Stimulated activated CD4-positive, alpha-beta T cell treated with anti-CD3 and anti-CD28 coated beads, TNF-alpha, amount 100 ng/mL, for 24 hours (primary cell): Measurements from ENCODE around the gene LRMDA.

Source experiments
- DNase-seq, 3 experiments: peaks; one replicate each; pipeline ENCODE4 v3.0.0-alpha.2; 2020; ENCODE audit warnings: low read depth in 3 of 3

LRMDA gene

DNA sequence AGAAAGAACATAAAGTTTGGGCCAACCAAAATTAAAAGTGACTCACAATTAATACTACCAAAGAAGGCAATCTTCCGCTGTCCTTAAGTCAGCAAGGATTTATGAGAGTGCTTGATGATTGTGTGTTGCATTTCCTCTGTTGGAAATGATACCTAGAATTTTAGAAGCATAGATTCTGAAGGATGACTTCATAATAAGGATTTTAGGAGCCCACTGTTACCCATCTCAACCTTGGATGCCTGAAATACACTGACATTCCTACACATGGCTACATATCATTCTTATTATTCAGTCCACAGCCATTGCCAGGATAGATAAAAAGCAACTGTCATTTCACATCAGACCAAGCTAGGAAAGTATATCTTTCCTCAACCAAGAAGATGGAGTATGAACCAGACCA, 823.8 kb downstream of the LRMDA start:
- DNase-seq, result no peak

DNA sequence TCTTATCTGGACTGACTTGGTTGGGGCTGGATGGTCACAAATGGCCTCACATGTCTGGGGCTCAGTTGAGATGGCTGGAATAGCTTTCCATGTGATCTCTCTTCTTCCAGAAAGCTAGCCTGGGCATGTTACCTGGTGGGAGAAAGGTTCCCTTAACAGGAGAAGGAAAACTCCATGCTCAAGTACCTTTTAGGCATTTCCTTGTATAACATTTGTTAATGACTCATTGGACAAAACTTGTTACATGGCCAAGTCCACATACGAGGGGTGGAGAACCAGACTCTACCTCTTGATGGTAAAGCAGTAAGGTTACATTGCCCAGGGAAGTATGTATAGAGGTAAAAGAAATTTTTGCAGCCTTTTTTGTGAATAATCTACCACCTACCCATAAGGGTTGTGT, 826.4 kb downstream of the LRMDA start:
- DNase-seq, result no peak

DNA sequence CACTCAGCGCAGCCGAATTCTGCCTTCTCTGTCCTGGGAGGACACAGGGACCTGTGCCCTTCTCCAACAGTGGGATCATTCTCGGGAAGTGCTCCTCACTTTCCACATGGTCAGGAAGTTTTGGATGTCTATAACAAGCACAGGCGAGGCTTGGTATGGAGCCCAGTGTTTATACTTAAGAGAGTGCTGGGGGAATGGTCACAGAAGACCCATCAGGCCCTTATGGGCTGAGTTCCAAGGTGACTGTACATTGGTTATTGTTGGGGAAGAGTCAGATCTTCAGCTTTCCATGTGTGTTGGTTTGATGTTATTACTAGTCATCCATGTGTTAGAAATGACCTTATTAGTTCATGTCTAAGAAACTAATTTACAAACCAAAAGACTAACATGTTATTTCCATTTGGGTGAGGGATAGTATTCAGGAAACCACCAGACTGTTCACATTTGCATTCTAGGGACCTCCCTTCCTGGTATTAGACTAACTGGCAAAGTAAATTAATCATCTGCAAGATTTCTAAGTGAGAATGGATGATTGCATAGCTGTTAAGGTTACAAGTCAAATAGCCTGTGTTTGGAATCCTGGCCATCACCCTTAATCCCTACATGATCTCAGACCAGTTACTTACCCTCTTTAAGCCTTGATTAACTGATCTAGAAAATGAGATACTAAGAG, 834.2 kb downstream of the LRMDA start:
- DNase-seq, result no peak

DNA sequence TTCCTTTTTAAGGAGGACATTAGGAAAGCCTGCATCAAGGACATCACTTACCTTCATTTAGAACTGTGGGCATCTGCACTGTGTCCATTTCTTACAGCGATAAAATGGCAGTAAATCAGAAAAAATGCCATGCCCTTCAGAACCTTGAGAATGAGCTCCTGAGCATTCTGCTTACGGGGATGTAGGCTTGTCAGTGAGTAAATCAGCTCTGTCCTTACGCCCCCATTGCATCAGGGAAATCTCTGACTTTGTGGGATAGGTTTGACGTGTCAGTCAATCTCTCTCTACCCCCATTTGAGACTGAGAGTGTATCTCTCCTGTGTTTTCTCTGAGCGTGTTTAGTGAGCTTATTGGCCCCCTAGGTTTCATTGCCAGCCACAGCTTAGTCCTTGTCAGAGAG, 837.1 kb downstream of the LRMDA start:
- DNase-seq, result no peak

DNA sequence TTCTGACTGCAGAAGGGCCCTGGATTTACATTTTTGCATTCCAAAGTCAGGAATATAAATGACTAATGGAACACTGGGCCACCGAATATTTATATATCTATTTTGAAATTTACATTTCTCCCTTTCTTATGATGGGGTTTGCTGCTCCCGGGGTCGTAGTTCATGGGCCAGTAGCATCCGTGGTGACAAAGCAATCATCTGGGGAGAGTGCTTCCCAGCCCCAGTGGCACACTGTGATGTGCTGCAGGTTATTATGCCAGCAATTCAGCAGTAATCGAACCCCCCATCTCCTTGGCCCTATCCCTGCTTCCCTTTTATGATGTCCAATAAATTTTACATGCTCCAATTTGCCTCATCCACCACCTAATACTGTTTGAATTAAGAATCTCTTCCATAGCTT, 837.5 kb downstream of the LRMDA start:
- DNase-seq, result no peak

DNA sequence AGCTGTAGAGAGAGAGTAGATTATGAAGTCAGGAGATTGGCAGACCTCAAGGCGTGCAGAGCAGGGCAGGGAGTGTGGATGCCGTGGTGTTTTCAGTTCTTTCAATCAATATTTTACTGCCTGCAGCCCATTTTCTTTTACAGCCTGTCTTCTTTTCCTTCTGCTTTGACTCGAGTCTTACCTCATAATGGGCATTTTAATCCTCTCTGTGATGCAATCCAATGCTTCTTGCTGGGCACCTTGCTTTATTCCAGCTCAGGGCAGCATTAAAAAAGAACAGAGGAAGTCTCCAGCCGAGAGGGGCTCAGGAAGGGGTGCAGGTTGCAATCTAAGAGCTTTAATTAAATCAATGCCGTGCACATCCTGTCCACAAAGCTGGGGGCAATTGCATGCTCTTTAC, 839.0 kb downstream of the LRMDA start:
- no peak for DNase-seq

DNA sequence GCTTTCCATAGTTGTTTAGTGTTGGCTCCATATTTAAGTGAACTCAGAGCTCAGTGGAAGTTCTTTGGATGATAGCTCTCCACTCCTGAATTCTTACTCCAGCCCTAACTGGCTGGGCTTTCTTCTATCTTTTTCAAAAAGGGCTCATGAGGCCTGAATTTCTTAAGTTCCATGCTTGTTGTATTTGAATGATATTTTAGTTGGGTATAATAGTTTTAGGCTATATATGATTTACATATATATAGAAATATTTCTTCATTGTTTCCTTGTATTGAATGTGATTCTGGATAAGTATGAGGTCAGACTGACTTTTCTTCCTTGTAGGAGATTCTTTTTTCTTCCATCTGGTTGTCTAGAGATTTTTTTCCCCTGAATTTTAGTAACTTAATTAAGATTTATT, 843.5 kb downstream of the LRMDA start:
- DNase-seq, result no peak

DNA sequence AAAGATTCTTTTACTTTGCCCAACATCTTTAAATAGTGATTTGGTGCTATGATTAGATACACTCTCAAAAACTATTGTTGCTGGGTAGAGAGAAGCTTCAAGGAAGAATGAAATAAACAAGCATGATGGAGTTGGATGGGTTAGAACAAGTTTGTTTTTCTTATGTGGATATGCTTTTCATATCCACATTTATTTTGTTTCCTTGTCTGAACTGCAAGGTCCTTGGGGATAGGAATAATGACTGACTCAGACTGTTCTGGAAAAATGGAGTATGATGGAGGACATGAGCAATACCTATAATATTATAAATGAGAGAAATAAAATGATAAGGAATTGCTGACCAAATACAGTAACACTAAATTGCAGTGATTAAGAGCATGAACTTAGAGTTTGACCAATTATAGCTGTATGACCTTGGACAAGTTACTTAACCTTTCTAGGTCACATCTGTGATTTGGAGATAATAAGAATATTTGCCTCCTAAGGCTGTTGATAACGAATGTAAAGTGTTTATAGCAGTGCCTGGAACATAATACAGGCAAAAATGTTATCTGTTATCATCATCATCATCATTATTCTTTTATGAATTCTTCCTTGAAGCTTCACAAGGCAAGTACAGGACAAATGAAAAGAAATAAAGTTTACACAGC, 847.5 kb downstream of the LRMDA start:
- DNase-seq, result no peak

DNA sequence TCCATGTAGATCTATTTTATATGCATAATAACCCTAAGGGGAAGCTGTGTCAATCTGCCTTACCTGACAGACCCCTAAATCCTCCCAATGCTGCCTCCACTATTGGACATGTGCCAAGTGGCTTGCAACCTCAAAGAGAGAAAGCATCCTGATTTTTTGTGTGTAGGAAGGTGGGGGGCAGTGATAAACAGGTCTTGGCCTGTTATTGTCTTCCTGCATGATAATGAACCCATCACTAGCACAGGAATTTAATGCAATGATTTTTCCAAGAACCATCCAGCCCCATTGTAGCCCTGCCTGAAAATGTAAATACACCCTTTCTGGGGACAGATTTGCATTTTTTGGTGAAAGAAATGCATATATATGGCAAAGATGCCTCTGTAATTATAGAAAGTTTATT, 850.2 kb downstream of the LRMDA start:
- no peak for DNase-seq

DNA sequence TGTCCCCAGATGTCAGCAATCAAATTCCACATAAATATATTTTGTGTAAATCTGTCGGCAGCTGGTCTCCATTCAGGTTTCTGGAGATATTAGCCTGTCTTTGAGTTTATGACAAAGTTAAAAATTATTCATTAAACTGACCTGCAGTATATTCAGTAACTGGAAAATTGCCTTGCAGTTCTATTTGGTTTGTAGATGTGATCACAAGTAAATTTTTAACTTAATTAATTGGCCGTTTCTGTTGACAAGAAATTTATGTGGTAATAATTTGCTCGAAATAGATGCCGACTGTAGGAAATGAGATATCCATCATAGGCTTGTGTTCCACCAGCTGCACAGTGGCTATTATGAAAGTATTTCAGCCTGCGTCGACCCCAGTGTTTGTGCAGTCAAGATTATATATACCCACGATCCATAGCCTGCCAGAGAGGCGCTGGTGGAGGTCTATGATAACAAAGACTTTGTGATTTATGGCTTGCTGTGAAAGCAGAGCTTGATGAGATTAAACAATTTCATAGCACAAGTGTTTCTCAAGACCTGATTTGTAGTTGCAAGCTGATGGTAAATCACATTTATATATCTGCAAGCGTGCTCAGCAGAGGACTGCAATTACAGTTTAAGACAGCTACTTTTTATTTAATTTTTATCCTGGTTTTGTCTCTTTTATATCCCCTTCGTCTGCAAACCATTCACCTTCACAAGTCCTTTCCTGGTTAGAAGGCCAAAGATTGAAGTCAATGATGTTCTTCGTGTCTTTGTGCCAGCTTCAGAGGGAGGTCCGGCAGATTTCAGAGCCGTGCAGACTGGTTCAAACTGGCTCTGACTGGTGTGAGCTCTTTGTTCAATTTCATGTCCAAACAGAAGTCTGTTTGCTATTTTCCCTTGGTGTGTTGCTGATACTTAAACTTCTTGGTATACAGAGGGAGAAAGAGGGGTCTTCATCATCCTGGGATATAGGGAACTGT, 850.9 kb downstream of the LRMDA start:
- no peak for DNase-seq

DNA sequence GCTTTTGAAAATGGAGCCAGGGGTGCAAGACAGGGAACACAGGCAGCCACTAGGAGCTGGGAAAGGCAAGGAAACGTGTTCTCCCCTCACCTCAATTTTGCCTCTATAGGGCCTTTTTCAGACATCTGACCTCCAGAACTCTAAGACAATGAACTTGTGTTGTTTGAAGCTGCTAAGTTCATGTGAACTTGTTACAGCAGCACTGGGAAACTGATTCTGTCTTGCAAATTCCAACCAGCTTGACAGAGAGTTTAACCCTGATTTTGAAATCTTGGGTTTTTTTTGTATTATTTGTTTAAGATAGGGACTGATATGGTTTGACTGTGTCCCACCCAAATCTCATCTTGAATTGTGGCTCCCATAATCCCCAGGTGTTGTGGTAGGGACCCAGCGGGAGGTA, 852.9 kb downstream of the LRMDA start:
- no peak for DNase-seq

DNA sequence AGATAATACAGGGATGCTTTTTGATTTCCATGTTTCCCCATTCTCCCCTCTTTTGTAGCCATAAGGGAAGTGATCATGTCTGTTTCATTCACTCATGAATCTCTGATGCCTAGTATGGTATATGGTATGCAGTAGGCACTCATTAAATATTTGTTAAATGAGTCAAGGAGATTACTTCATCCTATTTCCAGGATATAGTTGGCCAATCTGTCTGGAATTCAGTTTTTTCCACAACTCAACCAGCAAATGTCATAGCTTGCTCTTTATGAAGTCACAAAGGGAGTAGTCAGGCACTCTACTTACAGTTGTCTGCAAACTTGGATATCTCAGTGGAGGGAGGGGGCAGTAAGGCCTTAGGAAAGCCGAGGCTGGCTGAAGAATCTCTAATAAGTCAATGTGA, 853.6 kb downstream of the LRMDA start:
- DNase-seq, result no peak

DNA sequence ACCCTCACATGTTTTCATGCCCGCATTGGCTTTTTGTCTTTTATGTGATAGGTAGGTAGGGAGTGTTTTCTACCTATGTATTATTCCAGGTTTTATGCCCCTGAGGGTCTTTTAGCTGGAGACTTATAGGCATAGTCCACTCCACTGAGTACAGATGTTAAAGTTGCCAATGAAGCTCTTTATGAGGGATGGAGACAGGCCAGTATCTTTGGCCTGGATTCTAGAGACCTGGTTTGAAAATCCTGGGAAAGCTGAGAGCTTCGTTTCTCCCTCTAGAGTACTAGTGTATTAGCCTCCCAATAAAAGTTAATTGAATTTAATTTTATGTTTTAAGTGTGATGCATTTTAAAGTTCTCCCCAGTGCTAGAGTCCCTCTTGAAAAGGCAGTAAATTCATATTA, 854.1 kb downstream of the LRMDA start:
- DNase-seq, result no peak

DNA sequence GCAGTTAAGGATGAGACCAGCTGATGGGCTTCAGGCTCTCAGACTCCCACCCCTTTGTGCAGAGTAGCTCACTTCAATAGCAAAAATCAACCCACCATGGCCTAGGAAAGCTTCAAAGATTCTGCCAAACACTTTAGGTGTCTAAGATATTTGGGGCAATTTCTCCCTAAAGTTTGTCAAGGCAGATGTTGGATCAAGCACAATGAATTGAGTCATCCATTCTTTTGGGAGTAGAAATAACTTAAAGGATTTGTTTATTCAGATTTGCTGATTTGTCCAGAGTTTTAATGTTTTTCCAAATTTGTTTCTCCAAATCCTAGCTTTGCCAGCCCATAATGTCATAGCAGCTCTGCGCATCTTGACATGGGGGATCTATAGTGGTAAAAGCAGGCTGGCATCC, 855.1 kb downstream of the LRMDA start:
- DNase-seq, result no peak

DNA sequence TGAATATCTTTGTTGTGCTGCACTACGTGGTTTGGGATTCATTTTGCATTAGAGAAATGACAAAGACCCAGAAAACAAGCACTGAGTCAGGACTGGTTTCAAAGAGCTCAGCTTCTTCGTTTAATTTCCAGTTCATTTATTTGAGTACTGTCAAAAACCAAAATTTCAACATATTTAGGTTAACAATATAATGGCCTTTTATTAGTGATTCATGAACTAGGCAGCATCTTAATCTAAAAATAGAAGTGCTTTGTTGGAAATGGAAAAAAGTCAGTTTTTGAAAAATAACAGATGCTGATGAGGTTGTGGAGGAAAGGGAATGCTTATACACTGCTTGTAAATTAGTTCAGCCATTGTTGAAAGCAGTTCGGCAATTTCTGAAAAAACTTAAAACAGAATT, 856.4 kb downstream of the LRMDA start:
- no peak for DNase-seq

DNA sequence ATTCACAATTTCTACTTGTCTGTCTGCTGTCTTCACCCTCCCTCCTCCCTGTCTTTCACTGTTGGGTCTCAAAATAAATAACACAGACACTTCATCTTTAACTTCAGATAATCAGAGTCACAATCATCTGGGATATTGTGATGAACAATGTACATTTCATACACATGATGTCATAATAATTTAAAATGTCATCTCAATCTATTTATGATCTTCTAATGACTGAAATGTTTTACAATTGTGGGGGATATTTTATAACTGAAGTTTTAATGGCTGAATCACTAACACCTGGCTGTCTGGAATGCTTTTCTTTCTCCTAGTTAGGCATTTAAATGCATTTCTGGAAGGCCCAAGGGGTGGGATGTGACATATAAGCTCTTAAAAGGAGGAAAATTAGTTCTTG, 859.8 kb downstream of the LRMDA start:
- no peak for DNase-seq

DNA sequence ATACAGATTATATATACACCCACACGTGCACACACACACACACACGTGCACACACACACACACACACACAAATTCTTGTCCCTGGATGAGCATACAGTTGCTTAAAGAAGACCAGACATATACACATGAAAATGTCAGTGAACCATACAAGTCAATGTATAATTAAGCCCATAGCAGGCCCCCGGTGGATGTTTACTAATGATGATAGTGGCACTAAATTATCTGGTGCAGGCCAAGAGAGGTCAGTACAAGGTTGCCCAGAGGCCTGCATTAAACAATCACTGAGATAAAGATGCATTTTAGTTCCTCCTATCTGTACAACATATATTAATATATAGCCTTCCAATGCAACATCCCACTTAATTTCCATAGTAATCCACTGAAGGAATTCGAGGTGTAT, 860.5 kb downstream of the LRMDA start:
- no peak for DNase-seq

DNA sequence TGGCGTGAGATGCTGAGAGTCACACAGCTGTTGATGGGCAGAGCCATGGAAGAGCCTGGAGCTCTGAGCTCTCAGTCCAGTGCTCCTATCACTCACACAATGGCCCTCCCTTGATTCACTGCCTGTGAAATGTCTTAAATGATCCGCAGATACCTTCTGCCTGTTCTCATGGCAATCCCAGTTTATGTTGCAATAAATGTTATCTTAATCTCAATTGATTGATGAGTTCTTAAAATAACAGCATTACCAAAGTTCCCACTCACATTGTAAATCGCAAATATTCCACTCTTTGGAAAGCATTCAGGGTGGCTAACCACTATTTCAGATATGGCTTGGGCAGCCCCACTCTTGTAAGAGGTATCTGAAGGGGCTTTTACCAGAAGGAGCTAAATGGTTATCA, 865.5 kb downstream of the LRMDA start:
- DNase-seq, result no peak

DNA sequence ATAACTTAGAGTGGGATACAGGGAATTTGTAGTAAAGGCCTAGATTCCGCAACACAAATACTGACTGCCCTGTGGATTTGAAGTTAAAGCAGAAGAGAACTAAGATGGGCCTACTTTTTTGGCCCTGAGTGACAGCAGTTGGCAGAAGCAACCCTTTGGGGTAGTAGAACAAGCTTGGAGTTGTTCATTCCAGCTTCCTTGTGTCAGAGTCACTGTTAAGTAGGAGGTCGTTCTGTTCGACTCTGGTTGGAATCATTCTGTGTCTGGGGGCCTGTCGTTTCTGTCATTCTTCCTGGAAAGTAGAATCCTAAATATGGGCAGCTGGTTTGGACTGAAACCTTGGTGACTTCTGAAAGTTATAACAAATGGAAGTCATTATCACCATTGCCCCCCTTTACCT, 865.9 kb downstream of the LRMDA start:
- no peak for DNase-seq

DNA sequence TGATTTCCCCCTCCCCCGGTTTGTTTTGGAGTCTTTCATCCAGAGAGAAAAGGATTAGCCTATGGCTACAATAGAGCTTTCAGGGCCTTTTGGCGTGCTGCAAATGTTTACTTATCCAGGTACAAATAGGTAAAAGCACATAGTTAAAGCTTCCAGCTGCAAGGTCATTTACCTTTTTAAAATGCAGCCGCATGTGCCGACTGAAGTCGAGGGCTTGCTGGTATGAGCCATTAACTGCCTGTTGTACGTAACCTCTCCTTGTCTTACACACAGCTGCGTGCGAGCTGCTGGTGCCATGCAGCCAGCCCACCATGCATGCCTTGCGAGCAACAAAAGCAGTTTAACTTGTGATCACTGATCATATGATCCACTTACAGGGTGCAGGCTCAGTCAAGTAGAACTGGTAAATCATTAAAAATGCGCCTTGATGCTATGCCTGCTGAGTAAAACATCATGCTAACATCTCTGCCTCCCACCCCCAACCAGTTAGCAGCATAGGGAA, 866.4 kb downstream of the LRMDA start:
- DNase-seq, result no peak

DNA sequence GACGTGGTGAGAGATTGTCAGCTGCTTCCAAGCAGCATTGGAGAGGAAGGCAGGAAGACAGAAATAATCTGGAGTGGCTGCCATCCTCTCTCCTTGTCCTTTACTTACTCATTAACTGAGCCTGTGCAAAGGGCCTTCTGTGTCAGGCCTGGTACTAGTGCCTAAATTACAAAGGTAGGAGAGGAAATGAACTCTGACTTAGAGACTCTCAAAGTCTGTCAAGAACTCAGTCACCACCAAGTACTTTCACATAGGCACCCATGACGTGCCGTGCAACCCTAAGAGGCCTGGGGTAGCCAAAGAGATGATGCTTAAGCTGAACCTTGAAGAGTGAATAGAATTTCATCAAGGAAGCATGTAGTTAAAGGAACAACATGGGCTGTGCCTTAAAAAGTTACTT, 866.9 kb downstream of the LRMDA start:
- no peak for DNase-seq

DNA sequence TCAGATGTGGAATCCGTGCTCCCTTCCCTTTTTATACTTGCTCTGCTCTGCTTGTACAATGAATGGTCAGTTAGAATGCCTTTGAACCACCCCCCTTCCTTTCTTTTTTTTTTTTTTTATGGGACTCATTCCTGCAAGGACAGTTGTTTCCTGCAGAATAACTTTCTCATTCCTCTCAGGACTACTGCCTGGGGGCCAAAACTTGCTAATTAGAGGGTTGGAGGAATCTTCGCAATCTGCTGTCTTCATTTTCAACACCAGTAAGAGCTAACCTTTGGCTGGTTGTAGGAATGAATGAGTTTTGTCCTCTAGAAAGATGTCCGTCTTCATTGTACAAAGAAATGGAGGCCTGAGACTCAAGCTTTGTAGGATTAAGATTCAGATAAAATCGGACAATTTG, 868.1 kb downstream of the LRMDA start:
- no peak for DNase-seq

DNA sequence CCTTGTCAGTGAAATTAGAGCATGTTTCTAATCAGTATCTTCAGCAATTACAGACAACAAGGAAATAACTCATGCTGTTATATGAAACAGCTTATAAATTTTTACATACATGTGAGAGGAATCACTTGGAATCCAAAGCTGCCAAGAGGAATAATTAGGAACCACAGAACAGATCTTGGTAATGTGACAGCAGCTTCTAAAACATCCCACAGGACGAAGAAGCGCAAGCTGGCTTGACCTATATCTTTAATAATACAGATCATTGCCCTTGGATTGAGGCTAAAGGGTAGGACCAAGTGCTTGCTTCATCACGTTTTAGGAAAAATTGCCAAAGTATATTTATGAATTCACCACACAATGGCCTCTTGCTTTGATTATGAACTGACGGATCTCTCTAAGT, 869.8 kb downstream of the LRMDA start:
- DNase-seq, result no peak
